HL-60/S4 treated with retinoic acid at 250 ng/mL for 4 days and 3 days (cell line): ENCODE measurements around the gene ZNF366.

Experiments
- in situ Hi-C: fragments of 300-500 bp; cut with MboI; formaldehyde crosslinking; loops from 2 replicates; pipeline ENCODE4 v1.7.0; 2022; ENCODE audit warnings: low sequenced_read_pairs

ZNF366 gene

DNA sequence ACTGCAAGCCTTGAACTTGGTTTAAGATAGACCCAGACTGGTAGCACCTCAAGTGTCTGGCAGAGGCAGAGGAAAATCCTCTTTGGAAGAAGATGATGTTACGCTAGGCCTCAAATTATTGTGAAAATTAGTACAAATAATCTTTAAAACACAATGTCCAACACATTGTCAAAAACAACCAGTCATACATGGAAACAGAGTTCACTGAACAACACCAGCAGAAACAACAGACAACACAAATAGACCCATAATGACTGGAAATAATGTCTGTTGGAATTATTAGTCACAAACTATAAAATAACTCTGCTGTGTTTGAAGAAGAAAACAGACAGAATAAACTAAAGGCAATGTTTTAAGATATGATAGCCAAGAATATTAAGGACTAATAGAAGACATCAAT is 15.4 kb upstream of the ZNF366 start:
- in situ Hi-C loops = no loop called here

DNA sequence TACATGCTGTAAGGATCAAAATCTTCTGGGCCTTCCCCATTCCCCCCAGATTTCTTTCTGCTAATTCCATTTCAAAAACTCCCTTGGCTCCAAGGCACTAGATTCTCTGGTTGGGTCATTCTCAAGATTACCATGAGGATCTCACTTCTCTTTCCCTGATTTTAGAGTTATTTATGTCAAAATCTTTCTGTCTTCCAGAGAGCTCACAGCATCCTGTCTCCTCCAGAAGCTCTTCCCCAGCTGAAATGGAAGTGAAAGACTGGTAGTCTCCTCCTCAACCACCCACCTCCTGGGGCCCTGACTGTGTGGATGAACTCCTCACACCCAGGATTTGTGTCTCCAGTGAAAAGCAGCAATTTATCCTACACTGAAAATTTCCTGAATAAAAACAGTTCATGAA is 11.9 kb upstream of the ZNF366 start:
- in situ Hi-C loops = no loop called here

DNA sequence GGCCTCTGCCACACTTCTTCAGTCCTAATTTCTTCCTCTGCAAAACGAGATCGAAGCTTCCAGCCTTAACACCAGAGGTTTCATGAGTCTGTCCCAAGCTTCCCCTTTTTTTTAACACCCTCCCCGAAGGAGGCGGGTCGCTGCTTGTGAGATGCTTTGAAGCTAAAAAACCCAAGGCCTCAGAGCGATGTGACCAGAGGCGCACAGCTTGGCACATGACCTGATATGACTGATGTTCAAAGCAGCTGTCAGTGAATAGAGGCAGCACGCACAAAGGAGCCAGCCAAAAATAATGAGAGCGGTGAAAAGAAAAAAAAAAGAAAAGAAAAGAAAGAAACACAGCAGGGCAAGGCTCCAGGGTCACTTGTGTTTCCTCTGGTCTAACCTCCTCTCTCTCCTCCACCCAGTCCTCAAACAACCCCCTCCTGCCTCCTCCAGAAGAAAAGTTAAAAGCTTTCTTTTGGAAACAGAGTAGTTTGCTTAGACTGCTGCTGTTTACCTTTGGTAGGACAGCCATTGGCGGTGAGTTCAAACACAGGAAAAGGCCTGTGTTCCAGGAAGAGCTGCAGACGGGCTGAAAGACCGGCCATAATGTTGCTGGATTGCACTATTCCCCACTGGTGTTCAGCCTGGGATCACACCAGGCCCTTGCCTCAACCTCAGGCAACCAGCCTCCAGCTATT is 10.9 kb upstream of the ZNF366 start:
- in situ Hi-C loops = no loop called here

DNA sequence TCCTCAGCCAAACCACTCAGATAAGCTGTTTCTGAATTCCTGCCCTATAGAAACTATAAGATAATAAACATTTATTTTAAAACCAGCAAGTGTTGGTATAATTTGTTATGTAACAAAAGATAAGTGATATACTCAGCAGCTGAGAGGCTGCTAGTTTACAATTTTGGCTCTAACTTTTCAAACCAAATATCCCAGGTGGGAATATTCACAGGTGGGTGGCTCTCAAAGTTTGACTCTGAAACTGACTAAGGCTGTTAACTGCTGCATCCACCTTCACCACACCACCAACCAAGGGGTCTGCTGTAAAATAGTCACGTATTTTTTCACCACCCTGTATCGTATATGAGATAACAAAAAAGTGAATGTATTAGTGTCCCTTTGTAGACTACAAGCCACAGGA is 9.7 kb upstream of the ZNF366 start:
- in situ Hi-C loops = no loop called here

DNA sequence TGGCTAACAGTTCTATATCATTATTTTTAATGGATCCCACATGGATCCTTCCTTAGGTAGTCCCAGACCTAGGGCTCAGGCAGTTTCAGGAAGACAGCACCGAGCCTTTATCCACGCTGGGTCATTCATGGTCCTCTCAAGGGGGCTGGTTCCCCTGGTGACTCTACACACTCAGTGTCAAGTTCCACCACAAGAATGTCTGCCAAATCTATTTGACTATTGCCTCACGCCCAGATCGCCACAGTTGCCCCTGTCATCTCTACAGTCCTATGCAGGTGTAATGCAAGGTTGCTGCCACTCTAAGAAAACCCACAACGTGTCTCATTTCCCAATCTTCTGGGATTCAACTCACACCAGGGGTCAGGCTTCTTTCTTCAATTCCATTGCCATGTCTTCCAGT is 8.0 kb upstream of the ZNF366 start:
- in situ Hi-C loops = no loop called here

DNA sequence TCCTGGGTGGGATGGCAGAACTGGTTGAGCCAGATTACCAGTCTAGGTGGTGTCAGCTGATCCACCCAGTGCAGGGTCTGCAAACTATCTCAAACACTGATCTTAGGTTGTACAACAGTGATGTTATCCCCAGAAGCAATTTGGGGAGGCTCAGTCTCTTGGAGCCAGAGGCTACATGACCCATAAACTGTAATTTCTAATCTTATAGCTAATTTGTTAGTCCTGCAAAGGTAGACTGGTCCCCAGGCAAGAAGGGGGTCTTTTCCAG is 5.3 kb upstream of the ZNF366 start:
- in situ Hi-C loops = no loop called here

DNA sequence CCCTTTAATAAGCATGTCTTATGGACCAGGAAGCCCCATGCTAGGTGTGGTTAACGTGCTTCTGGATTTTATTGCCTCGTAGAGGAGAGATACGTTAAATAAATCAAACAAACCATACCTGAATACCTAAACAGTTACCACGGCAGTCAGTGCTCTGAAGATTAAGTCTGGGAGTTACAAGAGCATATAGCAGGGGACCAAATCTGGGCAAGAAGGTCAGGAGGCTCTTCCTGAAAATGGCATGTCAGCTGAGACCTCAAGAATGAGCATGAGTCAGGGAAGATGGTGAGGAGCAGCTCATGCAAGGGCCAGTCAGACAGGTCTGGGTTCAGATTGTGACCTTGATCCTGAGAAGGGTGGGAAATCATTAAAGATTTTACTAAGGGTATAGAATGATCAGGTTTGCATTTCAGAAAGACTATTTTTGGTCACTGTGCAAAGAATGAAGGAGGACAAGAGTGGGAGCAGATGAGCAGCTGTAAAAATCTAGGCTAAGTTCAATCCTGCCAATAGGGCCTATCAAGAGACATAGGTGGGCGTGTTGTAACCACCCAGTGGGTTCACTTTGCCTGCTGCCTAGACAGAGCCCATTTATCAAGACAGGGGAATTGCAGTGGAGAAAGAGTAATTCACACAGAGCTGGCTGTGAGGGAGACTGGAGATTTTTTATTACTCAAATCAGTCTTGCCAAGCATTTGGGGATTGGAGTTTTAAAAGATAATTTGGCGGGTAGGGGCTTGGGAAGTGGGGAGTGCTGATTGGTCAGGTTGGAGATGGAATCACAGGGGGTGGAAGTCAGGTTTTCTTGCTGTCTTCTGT is 4.8 kb upstream of the ZNF366 start:
- in situ Hi-C loops = no loop called here

DNA sequence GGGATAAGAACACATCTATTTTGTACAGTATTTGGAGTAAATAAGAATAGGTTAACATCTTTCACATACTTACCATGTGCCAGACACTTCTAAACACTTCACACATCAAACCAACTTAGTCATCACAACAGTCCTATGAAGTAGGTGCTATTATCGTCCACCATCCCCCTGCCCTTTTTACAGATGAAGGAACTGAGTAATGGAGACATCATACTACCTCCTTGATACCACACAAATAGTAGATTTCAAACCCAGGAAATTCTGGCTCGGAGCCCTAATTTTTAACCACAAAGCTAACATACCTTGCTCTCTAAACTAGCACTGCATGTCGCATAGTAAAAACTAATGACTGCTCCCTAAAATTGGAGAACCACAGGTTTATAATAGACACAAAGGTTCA is 4.2 kb upstream of the ZNF366 start:
- in situ Hi-C loops = no loop called here

DNA sequence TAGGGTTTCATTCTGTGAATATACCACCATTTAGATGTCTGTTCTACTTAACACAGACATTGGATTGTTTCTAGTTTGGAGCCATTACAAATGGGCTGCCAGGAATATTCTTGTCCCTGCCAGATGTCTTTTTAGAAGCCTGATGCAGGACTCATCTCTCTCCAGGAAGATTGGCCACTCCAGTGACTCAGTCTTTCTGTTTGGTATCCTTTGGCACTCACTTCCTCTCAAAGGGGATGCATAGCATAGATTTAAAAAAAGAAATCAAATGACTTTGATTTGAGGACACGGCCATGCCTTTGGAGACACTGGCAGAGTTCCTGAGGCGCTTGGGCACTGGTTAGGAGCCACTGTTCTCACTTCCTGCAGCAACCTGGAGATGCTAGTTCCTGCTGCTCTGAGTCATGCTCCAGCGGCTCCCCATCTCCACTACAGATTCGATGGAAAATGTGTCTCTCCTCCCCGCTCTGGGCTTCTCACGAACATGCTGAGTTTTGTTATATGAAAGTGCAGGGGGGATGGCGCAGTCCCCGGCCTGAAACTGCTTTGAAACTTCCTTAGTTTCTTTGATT is 3.5 kb upstream of the ZNF366 start:
- in situ Hi-C loops = no loop called here

DNA sequence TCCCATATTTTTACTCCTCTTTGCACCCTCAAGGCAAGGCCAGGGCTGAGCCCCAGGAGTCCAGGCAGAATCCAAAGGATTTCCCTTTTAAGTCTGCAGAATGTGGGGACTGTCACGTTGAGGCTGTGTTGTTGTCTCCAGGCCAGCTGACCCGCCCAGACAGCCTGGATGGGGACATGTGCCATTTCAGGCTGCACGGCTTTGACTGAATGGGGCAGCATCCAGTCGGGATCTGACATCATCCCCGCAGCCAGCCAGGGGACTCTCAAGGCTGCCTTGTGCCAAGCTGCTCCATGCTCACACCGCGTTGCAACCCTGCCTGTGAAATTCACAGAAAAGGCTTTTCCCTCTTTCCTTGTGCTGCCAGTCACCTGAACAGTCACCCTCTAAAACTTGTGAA is 2.2 kb upstream of the ZNF366 start:
- in situ Hi-C loops = no loop called here

DNA sequence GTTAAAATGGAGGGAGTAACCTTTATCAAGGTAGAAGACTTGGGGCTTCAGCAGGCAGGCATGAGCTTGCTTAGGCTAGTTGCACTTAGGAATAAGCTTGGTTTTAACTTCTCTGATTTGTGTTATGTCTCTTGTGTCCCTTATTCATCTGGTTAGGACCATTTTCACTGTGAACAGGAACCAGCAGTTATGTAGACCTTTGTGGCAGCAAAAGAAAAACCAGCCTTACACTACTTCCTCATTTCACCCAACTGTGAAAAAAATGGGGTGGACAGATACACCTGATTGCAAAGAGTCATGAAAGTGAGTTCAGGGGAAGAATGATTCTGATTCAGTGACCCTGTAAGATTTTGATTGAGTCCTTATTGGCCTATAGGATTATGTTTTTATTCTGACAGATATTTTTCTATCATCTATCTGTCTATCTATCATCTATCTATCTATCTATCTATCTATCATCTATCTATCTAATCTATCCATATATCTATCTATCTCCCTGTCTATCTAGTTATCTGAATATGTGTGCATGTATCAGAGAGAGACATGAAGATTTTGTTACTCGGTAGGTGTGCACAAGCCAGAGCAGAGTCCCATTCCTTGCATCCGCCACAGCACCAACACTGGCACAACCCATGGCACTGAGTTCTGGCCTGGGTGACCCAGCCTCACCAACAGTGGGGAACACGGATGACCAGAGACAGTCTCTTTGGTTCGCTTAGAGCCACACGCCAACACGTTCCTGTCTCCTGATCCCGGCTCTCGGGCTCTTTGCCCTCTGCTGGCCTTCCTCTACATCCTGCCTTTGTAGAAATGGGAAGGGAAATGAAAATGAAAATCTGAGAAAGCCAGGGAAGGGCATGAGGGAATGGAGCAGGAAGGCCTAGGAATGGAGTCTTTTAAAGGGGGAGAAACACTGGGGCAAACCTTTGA is 1.3 kb upstream of the ZNF366 start:
- in situ Hi-C loops = no loop called here

DNA sequence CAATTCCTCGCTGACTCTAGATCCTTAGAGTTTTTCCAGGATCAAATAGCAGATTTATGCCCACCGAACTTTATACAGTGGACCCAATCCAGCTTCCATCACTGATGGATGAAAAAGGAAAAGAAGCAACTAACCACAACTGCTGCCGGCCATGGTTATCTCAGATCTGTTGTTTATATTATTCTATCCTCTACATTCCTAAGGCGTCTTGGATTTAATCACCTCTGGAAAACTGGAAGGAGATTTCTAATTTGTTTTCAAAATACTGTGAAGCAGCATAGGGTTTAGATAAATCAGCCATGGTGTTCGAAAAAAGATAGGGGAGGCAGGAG is 663 bp upstream of the ZNF366 start:
- in situ Hi-C loops = no loop called here

DNA sequence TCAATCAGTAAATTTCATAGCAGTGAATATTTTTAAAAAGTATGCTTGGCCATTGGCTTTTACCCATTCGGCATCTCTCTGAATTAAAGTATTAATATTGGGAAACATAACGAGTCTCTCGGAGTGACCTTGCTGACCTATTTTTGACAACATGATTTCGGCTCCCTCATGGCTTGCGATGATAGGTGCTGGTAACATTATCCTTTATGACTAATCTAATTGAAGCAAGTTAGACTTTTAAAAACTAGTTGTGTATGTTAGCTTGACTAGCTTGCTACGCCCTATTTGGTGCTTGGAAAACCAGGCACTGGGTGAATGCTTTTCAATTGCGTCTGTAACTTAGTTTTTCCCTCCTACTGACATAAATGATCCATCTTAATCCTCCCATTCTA is 1.1 kb downstream of the ZNF366 start:
- in situ Hi-C loops = no loop called here

DNA sequence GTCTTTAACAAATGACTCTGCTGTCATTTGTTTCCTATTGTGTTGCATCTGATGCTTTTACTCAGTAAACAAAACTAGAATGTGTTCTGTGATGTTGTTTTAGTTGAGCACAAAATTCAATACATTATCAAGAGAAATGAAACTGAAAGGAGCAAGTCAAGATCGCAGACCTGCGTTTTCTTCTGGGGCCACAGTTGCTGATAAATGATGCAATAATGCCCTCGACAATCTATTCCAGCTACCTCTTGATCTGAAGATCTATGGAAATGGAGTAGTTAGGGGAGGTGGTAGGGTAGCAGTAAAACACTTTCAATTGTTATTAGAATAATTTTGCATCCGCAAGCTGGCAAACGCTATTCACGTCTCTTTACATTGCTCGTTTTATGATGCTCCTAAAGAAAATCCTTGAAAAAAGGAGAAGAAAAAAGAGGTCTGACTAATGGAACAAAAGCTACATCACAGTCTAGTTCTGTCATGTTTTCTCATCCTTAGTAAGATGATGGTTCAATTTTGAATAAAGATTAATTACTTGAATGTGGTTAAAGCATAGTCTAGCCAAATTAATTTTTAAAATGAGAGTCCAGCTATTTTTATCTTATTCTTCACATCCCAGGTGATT is 1.6 kb downstream of the ZNF366 start:
- in situ Hi-C loops = no loop called here

DNA sequence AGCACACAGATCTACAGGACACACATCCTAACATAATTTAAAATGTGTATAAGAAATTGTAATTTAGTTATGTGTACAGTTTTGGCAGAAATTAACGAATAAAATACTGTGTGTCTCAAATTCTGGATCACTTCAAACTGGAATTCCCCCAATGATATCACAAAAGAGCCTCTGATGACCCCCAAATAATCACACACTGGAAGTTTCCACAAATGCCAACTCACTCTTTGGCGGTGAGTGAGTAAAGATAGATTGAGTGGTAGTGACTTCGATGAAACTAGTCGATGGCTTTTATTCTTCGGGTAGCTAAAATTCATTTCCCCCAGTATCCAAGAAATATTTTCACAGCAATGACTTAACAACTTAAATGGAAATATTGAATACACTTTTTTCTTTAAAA is 2.2 kb downstream of the ZNF366 start:
- in situ Hi-C loops = no loop called here

DNA sequence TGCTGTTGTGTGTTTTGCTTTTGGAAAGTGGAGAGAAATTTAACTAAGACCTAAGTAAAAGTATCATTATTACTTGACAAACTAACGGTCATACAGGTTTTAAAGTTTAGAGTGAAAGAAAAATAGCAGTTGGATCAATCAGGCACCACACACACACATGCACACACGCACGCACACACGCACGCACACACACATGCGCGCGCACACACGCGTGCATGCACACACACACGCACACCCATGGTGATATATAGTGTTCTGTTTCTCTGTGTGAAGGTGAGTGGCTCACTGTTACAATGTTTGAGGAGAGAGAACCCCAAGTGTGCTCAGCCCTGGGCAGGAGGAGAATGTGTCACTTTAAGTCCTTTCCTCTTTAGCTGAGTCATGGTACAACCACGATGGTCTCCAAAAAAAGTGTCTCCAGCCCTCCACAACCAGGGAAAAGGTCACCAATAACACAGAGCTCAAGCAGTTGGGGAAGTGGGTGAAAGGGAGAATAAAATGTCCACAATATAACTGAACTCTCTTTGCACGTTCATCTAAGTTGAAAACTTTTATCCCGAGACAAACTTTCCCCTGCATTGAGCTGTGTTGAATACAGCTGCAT is 3.2 kb downstream of the ZNF366 start:
- in situ Hi-C loops = no loop called here

DNA sequence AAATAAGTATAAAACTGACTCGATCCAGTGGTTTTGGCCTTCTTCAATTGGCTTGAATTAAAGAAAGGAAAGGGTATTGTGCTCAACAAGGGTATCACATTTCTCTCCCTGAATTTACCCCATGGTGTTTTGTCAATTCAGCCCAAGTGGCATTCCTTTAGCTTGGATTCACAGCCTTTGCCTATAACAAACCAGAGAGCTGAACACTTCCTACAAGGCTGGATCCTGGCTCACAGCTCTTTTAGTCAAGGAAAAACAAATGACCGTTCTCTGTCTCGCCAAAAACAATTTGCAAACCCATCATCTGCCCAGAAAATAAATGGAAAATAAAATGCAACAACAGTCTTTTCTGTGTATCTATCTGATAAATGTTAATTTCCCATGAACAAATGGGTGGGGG is 5.7 kb downstream of the ZNF366 start:
- in situ Hi-C loops = no loop called here

DNA sequence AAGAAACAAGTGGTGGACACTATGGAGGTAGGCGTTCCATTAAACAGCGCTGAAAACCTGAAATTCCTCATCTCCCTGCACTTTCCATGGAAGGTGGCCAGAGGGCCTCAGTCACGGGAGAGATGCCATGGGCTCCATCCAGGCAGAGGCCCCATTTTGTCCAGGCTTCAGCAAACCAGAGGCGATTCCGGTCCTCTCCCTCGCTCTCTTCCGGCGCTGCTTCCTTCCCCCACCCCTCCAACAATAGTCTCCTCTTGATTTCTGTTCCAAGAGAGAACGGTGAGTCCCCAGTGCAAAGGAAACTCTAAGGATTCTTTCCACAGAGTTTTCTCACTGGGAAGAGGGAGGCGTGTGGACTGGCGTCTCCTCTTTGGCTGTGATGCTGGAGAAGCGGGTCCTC is 7.5 kb downstream of the ZNF366 start:
- in situ Hi-C loops = no loop called here

DNA sequence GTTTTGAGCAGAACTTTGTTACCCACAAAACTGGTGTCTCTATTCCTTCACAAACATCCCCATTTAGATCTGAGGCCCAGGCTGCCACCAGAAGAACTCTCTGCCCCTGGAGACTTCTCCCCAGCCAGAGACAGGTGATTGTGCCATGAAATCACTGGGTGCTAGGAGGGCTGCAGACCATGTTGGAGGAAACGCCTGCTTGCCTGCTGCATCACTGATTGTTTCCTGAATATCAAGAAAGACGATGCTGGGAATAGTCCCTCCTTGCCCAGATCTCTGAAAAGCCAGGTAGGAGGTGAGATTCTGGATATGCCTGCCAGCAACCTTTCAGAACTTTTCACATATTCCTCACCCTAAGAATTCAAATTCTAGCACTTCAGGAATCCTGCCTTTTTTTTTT is 8.1 kb downstream of the ZNF366 start:
- in situ Hi-C loops = no loop called here

DNA sequence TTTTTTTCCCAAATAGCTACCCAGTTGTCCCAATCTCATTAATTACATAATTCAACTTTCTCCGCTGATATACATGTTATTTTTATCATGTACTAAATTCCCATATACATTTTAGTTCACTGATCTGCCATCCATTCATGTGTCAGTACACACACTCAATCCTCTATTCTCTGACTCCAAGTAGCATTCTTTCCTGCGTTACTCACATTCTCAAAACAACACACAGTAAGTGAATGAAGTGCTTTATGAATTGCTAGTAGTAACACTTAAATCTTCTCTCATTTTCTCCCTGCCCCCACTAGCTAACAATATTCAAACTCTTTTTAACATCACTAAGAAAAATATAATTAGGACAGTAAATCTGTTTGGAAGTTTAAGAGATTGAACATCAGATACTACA is 8.9 kb downstream of the ZNF366 start:
- in situ Hi-C loops = no loop called here

DNA sequence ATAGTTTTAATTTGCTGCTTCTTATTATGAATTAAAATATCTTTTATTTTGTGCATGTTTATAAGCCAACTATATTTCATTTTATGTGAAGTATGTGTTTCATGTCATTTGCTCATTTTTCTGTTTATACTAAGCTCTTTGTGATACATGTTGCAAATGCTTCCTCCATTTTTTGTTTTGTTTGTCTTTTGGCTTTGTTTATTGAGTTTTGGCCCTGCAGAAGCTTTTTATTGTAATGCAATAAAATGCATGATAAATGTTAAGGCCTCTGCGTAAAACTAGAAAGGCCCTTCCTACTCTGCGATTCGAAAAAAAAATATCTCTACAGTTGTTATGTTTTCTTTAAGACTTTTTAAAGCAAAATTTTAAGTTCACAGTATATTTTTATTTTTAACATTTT is 9.4 kb downstream of the ZNF366 start:
- in situ Hi-C loops = no loop called here
